Measurements from ENCODE around the gene NFS1.

DNA sequence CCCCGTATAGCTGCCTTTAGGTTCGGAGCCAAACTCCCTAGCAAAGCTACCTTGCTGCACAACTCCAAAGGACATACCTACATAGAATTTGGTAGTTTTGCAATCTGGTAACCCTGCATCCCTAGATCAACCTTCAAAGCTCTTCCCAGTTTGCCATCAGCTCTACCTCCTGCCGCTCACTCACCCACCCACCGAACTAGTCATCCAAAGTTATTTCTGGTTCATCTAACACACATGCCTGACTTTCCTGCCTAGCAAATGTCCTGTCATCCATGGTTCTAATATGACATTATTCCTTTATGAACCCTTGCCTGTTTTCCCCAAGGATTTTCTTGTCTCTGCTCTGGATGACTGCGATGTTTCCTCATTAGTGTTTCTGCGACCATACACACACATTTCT lies 61.9 kb downstream of the NFS1 start:
- TF ChIP-seq, protein P1, sequence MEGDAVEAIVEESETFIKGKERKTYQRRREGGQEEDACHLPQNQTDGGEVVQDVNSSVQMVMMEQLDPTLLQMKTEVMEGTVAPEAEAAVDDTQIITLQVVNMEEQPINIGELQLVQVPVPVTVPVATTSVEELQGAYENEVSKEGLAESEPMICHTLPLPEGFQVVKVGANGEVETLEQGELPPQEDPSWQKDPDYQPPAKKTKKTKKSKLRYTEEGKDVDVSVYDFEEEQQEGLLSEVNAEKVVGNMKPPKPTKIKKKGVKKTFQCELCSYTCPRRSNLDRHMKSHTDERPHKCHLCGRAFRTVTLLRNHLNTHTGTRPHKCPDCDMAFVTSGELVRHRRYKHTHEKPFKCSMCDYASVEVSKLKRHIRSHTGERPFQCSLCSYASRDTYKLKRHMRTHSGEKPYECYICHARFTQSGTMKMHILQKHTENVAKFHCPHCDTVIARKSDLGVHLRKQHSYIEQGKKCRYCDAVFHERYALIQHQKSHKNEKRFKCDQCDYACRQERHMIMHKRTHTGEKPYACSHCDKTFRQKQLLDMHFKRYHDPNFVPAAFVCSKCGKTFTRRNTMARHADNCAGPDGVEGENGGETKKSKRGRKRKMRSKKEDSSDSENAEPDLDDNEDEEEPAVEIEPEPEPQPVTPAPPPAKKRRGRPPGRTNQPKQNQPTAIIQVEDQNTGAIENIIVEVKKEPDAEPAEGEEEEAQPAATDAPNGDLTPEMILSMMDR (IDR thresholded peaks at IDR 0.05): no peak
- TF ChIP-seq POLR2A (IDR thresholded peaks at IDR 0.05): no peak
